AG04450 (cell line): ENCODE measurements around the gene UBL5. TPM values are rescaled to one million over a fixed set of nuclear protein-coding genes. Genes with fewer than 3 reads are reported as not detected.
A peak's percentile ranks its signal among the peaks of the same experiment; 100 is the strongest.
"Not testable (repeated sequence)": the region's sequence is repeated elsewhere in the genome, so short reads cannot be mapped to it uniquely, and the experiment has no call there.

Experiments used
- CTCF ChIA-PET: fragments of 300-600, 350-600 bp; formaldehyde crosslinking; extraction: SDS; loops from one replicate; lab custom pipeline; 2022; ENCODE audit warnings: antibody characterized with exemption, inconsistent platforms; lab: Charles Lee
- POLR2A ChIA-PET: fragments of 350-600 bp; formaldehyde crosslinking; extraction: SDS; loops from one replicate; lab custom pipeline; 2021; ENCODE audit warnings: antibody characterized with exemption, inconsistent platforms; lab: Yijun Ruan, JAX
- DNase-seq: peaks from one replicate; pipeline ENCODE4 v3.0.0-alpha.2; 2011; ENCODE audit warnings: low read depth, low spot score
- H3K27ac ChIP-seq: one replicate; pipeline ENCODE4 v1.5.1; 2012; ENCODE audit warnings: low read depth, low read length, control low read depth
- H3K27me3 ChIP-seq: one replicate; pipeline ENCODE4 v1.6.0; 2012; ENCODE audit warnings: low read length; ENCODE audit not compliant: control insufficient read depth, insufficient read depth
- H3K4me3 ChIP-seq: 2 replicates; pipeline ENCODE4 v1.5.1; 2011; ENCODE audit warnings: mild to moderate bottlenecking, low read depth, low read length, control low read depth
- H3K9me3 ChIP-seq: 2 replicates; pipeline ENCODE4 v1.5.1; 2012; ENCODE audit warnings: low read length; ENCODE audit not compliant: control insufficient read depth, insufficient read depth
- CTCF ChIP-seq: IDR thresholded peaks from 2 replicates; pipeline ENCODE4 v1.5.1; 2011; ENCODE audit warnings: low read depth, low read length, control low read depth, inconsistent platforms
- polyA plus RNA-seq: library from polyadenylated mRNA; depleted of rRNA; stranded (reverse); fragments of >200 nt; gene quantifications from 2 replicates; pipeline ENCODE4 v1.2.3, GENCODE V29; 2011

The UBL5 gene
- polyA plus RNA-seq, 1 experiment, result 734 TPM

- no peak overlapping the region for H3K27ac ChIP-seq
Measured at GRCh38 chr19:9836021-9836420, 8.3 kb downstream of the UBL5 start.

GRCh38 chr19:9838324-9838723 lies 10.6 kb downstream of the UBL5 start:
- DNase-seq, result no peak
- CTCF ChIA-PET, result no interaction called here
- POLR2A ChIA-PET, result no interaction called here
- Histone ChIP-seq H3K4me3 (no peak overlapping the region), H3K27me3 (no peaks in the 10 kb centered on the region), H3K27ac (no peak overlapping the region), H3K9me3 (no peaks in the 10 kb centered on the region; the same call in 1 of the 2 replicates)
- no peak for TF ChIP-seq CTCF

More at GRCh38 chr19:9836021-9836420, 8.3 kb downstream of the UBL5 start:
- DNase-seq, result no peak
- Histone ChIP-seq H3K9me3 (no peaks in the 10 kb centered on the region; the same call in 1 of the 2 replicates), H3K4me3 (peak overlapping the region; percentile 84), H3K27me3 (no peaks in the 10 kb centered on the region)
- 0 out of 2 replicates have a peak, but pooled peaks have one; percentile 7 for TF ChIP-seq CTCF
- POLR2A ChIA-PET, result no interaction called here
- CTCF ChIA-PET, result interaction anchor here (1.2 kb wide), 1 partner anchor 8 kb away, joined by 4 read pairs; no protein-coding TSS in a partner anchor

- ChIA-PET POLR2A (interaction anchor here (0.8 kb wide), 1 partner anchor 13 kb away, joined by 8 read pairs; no protein-coding TSS in a partner anchor), CTCF (interaction anchor here (0.5 to 1.0 kb wide), 4 partner anchors 11 to 878 kb away, joined by 3 to 9 read pairs (median 5); partner anchors contain the start of genes DNM2 and UBL5)
- no peaks in the 10 kb centered on the region; the same call in 1 of the 2 replicates for H3K9me3 ChIP-seq
- TF ChIP-seq CTCF, result no peak
- no peak overlapping the region for H3K4me3 ChIP-seq
- H3K27ac ChIP-seq, result no peak overlapping the region
- no peak for DNase-seq
- no peaks in the 10 kb centered on the region for H3K27me3 ChIP-seq
Measured at GRCh38 chr19:9839415-9839814, 11.7 kb downstream of the UBL5 start.

- Histone ChIP-seq H3K27me3 (no peaks in the 10 kb centered on the region), H3K9me3 (no peaks in the 10 kb centered on the region; the same call in 1 of the 2 replicates), H3K4me3 (no peak overlapping the region), H3K27ac (no peak overlapping the region)
- no peak for DNase-seq
- CTCF ChIA-PET, result interaction anchor here (0.9 kb wide), 1 partner anchor 8 kb away, joined by 4 read pairs; the partner anchor contains the start of gene PIN1
- no peak for TF ChIP-seq CTCF
- POLR2A ChIA-PET, result no interaction called here
Measured at GRCh38 chr19:9842834-9843625, 15.3 kb downstream of the UBL5 start.

- DNase-seq, H3K9me3 ChIP-seq, POLR2A ChIA-PET, H3K27me3 ChIP-seq, H3K4me3 ChIP-seq, H3K27ac ChIP-seq: not testable (repeated sequence)
- CTCF ChIA-PET, result interaction anchor here (0.9 kb wide), 1 partner anchor 8 kb away, joined by 4 read pairs; the partner anchor contains the start of gene PIN1
Measured at GRCh38 chr19:9843626-9844273, 16.0 kb downstream of the UBL5 start.
